Neutrophil (primary cell): ENCODE measurements around the gene SERINC1.

Experiments used
- H3K27ac ChIP-seq: fragments of 200-600 bp; sonication (generic); 2 replicates; pipeline ENCODE4 v1.5.1; 2016; ENCODE audit warnings: mild to moderate bottlenecking, moderate library complexity
- H3K27me3 ChIP-seq: fragments of 200-600 bp; sonication (generic); 2 replicates; pipeline ENCODE4 v1.6.0; 2016; ENCODE audit warnings: mild to moderate bottlenecking
- H3K36me3 ChIP-seq: fragments of 200-600 bp; sonication (generic); 2 replicates; pipeline ENCODE4 v1.5.1; 2017
- H3K4me1 ChIP-seq, 2 experiments: fragments of 200-600 bp in 1 of 2; sonication (generic) in 1 of 2; 1 replicate in 1 of 2; 2 replicates in 1 of 2; pipeline versions ENCODE4 v1.5.1 to v1.6.1; 2013 to 2016; ENCODE audit warnings: low read depth in 1 of 2, low read length in 1 of 2, mild to moderate bottlenecking in 1 of 2, moderate library complexity in 1 of 2; ENCODE audit not compliant: control insufficient read depth in 1 of 2, insufficient read depth in 1 of 2
- H3K4me3 ChIP-seq, 2 experiments: fragments of 200-600 bp in 1 of 2; sonication (generic) in 1 of 2; 1 replicate in 1 of 2; 2 replicates in 1 of 2; pipeline ENCODE4 v1.5.1; 2013 to 2016; ENCODE audit warnings: low read depth in 1 of 2, low read length in 1 of 2, mild to moderate bottlenecking in 1 of 2, moderate library complexity in 1 of 2
- H3K9me3 ChIP-seq: fragments of 200-600 bp; sonication (generic); 2 replicates; pipeline ENCODE4 v1.5.1; 2016
- CTCF ChIP-seq: fragments of 200-600 bp; sonication (generic); IDR thresholded peaks from 2 replicates; pipeline ENCODE4 v1.5.1; 2016; ENCODE audit warnings: antibody characterized with exemption

Gene SERINC1

GRCh38 chr6:122431780-122432179, 39.8 kb downstream of the SERINC1 start:
- H3K36me3 ChIP-seq, result no peaks in the 10 kb centered on the region
- no peak for TF ChIP-seq CTCF
- H3K4me1 ChIP-seq, result no peaks in the 10 kb centered on the region
- H3K9me3 ChIP-seq, result no peaks in the 10 kb centered on the region
- no peak overlapping the region for H3K27ac ChIP-seq
- H3K27me3 ChIP-seq, result no peaks in the 10 kb centered on the region
- H3K4me3 ChIP-seq, result no peak overlapping the region

GRCh38 chr6:122429323-122429722, 42.3 kb downstream of the SERINC1 start:
- no peaks in the 10 kb centered on the region for H3K27me3 ChIP-seq
- H3K9me3 ChIP-seq, result no peaks in the 10 kb centered on the region
- H3K36me3 ChIP-seq, result no peaks in the 10 kb centered on the region
- TF ChIP-seq CTCF, result no peak
- H3K4me3 ChIP-seq, result no peak overlapping the region
- no peaks in the 10 kb centered on the region for H3K4me1 ChIP-seq
- H3K27ac ChIP-seq, result no peak overlapping the region

GRCh38 chr6:122428781-122429180, 42.8 kb downstream of the SERINC1 start:
- TF ChIP-seq CTCF, result no peak
- H3K9me3 ChIP-seq, result no peaks in the 10 kb centered on the region
- H3K27me3 ChIP-seq, result no peaks in the 10 kb centered on the region
- H3K4me1 ChIP-seq, result no peaks in the 10 kb centered on the region
- H3K36me3 ChIP-seq, result no peaks in the 10 kb centered on the region
- H3K4me3 ChIP-seq, result no peak overlapping the region
- no peak overlapping the region for H3K27ac ChIP-seq

GRCh38 chr6:122426597-122426996, 45.0 kb downstream of the SERINC1 start:
- H3K36me3 ChIP-seq, result peaks cover 4% of the 10 kb centered on the region
- H3K9me3 ChIP-seq, result no peaks in the 10 kb centered on the region
- no peak overlapping the region for H3K4me3 ChIP-seq
- H3K4me1 ChIP-seq, result no peaks in the 10 kb centered on the region
- TF ChIP-seq CTCF, result no peak
- no peaks in the 10 kb centered on the region for H3K27me3 ChIP-seq
- no peak overlapping the region for H3K27ac ChIP-seq

GRCh38 chr6:122423734-122424133, 47.9 kb downstream of the SERINC1 start:
- no peak overlapping the region for H3K27ac ChIP-seq
- H3K36me3 ChIP-seq, result peaks cover 14% of the 10 kb centered on the region
- no peaks in the 10 kb centered on the region for H3K27me3 ChIP-seq
- TF ChIP-seq CTCF, result no peak
- H3K9me3 ChIP-seq, result no peaks in the 10 kb centered on the region
- no peaks in the 10 kb centered on the region for H3K4me1 ChIP-seq
- H3K4me3 ChIP-seq, result no peak overlapping the region
